ENCODE results near the gene MBLAC1.
A peak's percentile ranks its signal among the peaks of the same experiment; 100 is the strongest.

The MBLAC1 gene

DNA sequence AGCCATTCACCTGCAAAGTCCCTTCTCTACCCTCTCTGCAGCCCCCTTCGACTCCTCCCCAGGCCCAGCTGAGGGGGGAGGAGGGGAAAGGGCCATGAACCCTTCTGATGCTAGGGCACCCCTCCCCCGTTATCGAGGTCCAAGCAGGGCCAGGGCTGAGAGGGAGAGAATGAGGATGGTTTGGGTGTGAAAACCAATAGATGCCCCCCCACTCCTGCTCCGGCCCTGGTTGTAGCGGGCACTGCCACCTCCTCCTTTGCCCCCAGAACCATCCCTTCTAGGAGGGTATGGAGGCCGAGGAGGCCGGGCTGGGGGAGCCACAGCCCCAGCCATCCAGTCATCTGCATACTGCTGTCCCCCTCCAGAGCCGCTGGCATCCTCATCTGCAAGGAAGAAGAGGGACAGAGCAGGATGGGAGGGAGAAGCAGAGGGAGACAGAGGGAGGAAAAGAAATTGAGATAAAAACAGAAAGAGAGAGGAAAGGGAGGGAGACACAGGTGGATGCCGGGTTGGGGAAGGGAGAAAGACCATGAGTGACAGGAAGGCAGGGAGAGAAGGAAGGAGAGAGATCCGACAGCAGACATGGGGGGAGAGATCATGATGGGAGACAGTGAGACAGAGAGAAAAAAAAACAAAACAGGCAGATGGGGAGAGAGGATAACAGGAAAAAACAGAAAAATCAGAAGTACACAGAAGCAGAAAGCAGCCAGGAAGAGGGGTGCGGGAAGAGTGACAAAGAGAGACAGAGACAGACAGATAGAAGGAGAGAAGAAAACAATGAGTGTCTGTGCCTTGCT, 43.5 kb downstream of the MBLAC1 start:
- DNase-seq (ENCODE audit: low spot score) (peak; percentile 6), FAIRE-seq (no peak)

- DNase-seq (ENCODE audit: low spot score), result no peak
- no peak for FAIRE-seq
Observed at GRCh38 chr7:100171087-100171681, 44.4 kb downstream of the MBLAC1 start.

DNA sequence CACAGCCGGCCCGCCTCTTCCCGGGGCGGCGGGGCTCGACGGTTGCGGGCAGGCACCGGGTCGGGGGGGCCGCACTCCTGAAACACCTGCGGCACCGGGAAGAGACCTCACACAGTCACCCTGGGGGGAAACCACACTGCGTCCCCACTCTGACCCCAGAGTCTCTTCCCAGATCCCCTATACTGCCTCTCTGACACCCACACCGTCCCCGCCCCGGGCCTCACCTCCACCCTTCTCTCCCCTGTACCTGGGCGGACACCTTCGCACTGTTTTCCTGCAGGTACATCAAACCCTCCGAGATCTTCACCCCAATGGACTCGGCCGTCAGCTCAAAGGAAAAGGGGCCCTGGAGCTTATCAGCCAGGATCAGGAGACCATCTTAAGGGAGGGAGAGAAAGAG, 45.1 kb downstream of the MBLAC1 start:
- FAIRE-seq, result no peak
- no peak for DNase-seq (ENCODE audit: low spot score)

DNA sequence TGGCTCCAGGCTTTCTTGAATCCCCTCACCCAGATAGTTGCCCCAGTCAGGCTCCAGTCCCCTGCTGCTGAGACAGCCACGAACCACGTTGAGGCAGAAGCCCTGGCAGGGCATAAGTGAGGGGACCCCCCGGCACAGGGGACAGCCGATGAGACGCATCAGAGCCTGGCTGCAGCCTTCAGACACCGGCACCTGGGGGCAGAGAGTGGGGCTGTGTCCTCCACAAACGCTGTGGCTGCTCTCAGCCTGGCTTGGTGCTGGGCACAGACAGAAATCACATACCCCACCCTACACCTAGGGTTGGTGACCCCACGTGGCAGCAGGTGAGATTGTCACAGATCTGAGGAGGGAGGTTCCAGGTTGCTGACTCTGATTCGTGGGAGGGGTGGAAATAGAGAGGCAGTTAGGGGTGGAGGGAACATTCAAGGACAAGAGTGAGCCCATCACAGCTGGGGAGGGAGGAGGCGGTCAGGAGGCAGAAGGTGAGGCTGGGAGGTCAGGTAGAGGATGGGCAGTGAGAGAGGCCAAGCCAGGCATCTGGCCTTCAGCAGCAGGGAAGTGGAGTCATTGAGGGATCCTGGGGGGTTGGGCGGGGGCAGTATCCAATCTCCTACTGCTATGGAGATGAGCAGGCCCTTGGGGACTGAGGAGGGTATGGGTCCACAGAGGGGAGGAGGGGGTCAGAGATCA, 47.2 kb downstream of the MBLAC1 start:
- DNase-seq (ENCODE audit: low spot score), result no peak

DNA sequence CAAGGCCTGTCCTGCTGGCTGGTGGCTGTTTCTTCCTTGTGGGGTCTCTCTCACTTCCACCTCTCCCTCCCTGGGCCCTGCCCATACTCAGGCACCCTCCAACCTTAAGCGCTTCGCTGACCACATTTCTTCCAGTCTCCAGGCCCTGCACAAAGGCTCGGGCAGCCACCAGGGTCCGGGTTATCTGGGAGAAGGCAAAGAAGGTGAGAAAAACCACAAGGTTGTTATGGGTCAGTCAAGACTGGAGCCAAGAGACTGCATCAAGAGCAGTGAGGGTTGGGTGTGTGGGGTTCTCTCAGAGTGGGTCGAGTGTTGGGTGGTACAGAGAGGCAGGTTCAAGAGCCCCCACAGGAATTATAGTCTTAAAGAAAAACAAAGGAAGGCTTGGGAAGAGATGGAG, 47.8 kb downstream of the MBLAC1 start:
- DNase-seq (ENCODE audit: low spot score) (no peak), FAIRE-seq (no peak)

More for the DNA sequence above, 47.2 kb downstream of the MBLAC1 start:
- peak; percentile 77 for FAIRE-seq

DNA sequence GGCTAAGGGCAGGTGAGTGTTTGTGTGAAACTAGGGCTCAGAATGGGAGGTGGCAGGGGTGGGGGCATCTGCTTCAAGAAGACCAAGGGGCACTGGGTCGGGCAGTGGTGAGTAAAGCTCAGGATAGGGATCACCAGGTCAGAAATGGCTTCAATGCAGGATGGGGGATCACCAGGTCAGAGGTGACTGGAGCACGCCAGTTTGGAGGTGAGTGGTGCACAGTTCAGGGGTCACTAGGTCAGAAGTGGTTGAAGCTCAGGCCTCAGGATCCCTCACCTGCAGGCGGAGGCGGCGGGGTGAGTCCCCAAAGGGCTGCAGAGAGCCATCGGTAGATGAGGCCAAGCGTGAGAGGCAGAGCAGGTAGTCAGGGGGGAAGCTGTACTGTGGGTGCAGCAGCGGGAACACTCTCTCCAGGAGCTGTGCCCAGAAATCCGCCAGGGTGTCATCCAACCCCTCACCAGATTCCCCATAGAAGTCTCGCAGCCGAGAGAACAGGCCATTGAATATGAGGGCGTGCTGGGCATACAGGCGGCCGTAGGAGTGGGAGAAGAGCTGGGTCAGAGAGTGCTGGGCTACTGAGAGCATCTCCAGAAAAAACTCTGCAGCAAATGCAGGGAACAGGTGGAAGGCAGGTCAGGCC, 48.6 kb downstream of the MBLAC1 start:
- FAIRE-seq, result no peak
- DNase-seq (ENCODE audit: low spot score), result no peak

GRCh38 chr7:100176096-100177044, 49.6 kb downstream of the MBLAC1 start:
- FAIRE-seq (no peak), DNase-seq (ENCODE audit: low spot score) (no peak)

DNA sequence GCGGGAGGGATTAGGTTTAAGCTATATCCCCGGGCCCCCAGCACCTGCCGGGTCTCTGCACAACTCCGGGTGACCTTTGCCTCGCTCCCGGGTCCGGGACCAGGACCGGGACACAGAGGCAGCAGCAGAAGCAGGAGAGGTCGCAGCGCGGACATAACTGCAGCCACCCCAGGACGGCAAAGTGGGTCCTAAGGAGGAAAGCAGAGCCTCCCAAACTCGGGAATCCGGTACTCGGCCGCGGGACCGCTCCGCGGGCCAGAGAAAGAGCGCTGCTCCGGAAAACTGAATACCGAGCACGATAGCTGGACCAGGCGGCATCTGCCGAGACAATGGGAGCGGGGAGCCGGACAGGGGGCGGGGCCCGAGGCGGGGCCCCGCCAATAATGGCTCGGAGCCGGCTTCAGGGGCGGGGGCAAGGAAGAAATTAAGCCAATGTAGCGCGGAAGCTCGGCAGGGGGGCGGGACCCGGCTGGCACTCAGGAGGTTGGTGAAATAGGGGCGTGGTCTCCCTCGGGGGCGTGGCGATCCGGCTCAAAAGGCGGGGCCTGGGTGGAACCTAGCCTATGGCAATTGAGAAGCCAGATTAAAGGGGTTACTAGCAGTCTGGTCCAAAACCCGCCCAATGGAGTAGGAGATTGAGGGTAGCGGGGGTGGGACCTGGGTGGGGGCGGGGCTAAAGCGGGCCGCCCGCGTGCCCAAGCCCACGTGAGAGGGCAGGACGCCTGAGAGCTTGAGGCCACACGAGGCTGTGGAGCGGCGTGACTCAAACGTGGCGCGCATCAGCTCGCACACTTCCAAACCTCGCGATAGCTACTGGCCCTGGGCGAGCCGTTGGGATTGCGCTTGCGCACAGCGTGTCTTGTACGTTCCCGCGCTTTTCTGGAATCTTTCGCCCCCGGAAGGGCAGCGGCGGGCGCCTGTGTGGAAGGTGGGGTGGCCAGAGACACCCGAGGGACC, 50.6 kb downstream of the MBLAC1 start, which contains the start of the genes GPC2 and STAG3:
GPC2 (minus strand) TSS at position 337 of the 957 bp plus-strand sequence; CDS start at position 155, 182 bp downstream.
STAG3 (plus strand) TSS at position 874 of the 957 bp plus-strand sequence. CDS start 2,639 bp downstream, outside the sequence.
- FAIRE-seq (peak; percentile 91), DNase-seq (ENCODE audit: low spot score) (peak; percentile 99)

Measured in urothelium cell line (cell line).